ENCODE results near the gene PREX1. TPM values are rescaled to one million over a fixed set of nuclear protein-coding genes. Genes with fewer than 3 reads are reported as not detected.

PREX1 gene
- total and polyA plus RNA-seq, 4 donors = 29.5 to 121 (median 69.3) TPM

DNA sequence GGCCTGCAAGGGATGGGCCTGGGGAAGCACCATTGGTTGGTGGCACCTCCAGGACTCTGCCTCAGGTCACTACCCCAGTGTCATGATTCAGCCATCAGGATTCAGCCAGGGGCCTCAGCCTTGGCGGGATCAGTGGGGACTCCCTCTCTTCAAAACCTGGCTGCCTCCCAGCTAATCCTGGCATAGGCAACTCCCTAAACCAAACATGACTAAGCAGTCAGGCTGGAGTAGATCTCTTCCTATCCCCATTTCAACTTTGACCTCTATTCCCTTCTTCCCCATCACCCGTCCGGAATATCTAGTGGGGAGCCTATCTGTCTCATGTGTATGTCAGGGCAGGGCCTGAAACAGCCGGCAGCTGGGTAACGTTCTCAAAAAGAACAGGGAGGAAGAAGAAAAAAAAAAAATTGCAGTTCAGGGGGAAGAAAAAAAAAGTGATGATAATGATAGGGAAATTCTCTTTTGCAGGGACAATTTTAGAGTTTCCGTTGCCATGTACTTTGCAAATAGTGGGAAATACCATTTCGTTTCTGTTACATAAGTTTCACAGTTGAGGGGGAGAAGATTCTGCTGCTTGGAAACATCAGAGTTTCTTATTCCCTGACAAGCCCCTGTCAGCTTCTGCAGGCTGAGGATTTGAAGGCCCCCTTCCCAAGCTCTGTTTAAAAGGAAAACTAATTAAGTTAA, 4.1 kb upstream of the PREX1 start:
- WGBS, 2 donors = 11 to 18% methylated on average over 7 of the region's 7 CpGs
- no peak for ATAC-seq (ENCODE audit: insufficient read depth, low FRiP score)
- peak in 2 of 3 donors; percentile 47 to 59 for DNase-seq
- Histone ChIP-seq H3K9me3 (ENCODE audit: control insufficient read depth in 4 of 4, insufficient read depth in 3 of 4, low read length in 3 of 4) (no peaks in the 10 kb centered on the region), H3K4me1 (ENCODE audit: control insufficient read depth in 5 of 5, insufficient read depth in 5 of 5, low read length in 5 of 5) (peaks cover 0 to 12% (median 0%) of the 10 kb centered on the region in 5 donors), H3K27ac (ENCODE audit: low read depth in 1 of 2, low read length in 1 of 2) (peak overlapping the region in 1 of 2 donors; percentile 49), H3K9ac (ENCODE audit: insufficient read depth in 1 of 2, low read length in 2 of 2) (no peak overlapping the region), H3K27me3 (ENCODE audit: control insufficient read depth in 3 of 3, insufficient read depth in 3 of 3, low read length in 2 of 3) (peaks cover 0 to 61% (median 12%) of the 10 kb centered on the region in 3 donors), H3K4me3 (no peak overlapping the region), H3K36me3 (ENCODE audit: control insufficient read depth in 4 of 4, insufficient read depth in 4 of 4, low read length in 4 of 4) (no peaks in the 10 kb centered on the region)
- TF ChIP-seq, protein P1, sequence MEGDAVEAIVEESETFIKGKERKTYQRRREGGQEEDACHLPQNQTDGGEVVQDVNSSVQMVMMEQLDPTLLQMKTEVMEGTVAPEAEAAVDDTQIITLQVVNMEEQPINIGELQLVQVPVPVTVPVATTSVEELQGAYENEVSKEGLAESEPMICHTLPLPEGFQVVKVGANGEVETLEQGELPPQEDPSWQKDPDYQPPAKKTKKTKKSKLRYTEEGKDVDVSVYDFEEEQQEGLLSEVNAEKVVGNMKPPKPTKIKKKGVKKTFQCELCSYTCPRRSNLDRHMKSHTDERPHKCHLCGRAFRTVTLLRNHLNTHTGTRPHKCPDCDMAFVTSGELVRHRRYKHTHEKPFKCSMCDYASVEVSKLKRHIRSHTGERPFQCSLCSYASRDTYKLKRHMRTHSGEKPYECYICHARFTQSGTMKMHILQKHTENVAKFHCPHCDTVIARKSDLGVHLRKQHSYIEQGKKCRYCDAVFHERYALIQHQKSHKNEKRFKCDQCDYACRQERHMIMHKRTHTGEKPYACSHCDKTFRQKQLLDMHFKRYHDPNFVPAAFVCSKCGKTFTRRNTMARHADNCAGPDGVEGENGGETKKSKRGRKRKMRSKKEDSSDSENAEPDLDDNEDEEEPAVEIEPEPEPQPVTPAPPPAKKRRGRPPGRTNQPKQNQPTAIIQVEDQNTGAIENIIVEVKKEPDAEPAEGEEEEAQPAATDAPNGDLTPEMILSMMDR (IDR thresholded peaks at IDR 0.05; ENCODE audit: control extremely low read depth, extremely low read depth) = no peak

- Histone ChIP-seq H3K27me3 (ENCODE audit: control insufficient read depth in 3 of 3, insufficient read depth in 3 of 3, low read length in 2 of 3) (peaks cover 0 to 61% (median 10%) of the 10 kb centered on the region in 3 donors), H3K9ac (ENCODE audit: insufficient read depth in 1 of 2, low read length in 2 of 2) (no peak overlapping the region), H3K4me1 (ENCODE audit: control insufficient read depth in 5 of 5, insufficient read depth in 5 of 5, low read length in 5 of 5) (peaks cover 0 to 12% (median 0%) of the 10 kb centered on the region in 5 donors), H3K27ac (ENCODE audit: low read depth in 1 of 2, low read length in 1 of 2) (peak overlapping the region in 1 of 2 donors; percentile 12), H3K9me3 (ENCODE audit: control insufficient read depth in 4 of 4, insufficient read depth in 3 of 4, low read length in 3 of 4) (no peaks in the 10 kb centered on the region), H3K36me3 (ENCODE audit: control insufficient read depth in 4 of 4, insufficient read depth in 4 of 4, low read length in 4 of 4) (no peaks in the 10 kb centered on the region), H3K4me3 (no peak overlapping the region)
- TF ChIP-seq, protein P1 (IDR thresholded peaks at IDR 0.05; ENCODE audit: control extremely low read depth, extremely low read depth) = no peak
- ATAC-seq (ENCODE audit: insufficient read depth, low FRiP score) (no peak), DNase-seq (no peak)
- 95 to 97% methylated on average over 3 of the region's 3 CpGs for WGBS, 2 donors
These were observed 3.1 kb upstream of the PREX1 start for GRCh38 chr20:48830826-48831318.

DNA sequence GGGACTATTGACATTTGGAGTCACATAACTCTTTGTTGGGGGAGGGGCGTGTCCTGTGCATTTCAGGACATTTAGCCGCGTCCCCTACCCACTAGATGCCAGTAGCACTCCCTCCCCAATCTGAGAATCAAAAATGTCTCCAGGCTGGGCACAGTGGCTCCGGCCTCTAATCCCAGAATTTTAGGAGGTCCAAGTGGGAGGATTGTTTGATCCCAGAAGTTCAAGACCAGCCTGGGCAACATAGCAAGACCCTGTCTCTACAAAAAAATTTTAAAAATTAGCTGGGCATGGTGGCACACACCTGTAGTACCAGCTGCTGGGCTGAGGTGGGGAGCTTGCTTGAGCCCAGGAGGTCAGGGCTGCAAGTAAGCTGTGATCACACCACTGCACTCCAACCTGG, 2.1 kb upstream of the PREX1 start:
- peaks cover 0 to 12% (median 0%) of the 10 kb centered on the region in 5 donors for H3K4me1 ChIP-seq (ENCODE audit: control insufficient read depth in 5 of 5, insufficient read depth in 5 of 5, low read length in 5 of 5)
- H3K27ac ChIP-seq (ENCODE audit: low read depth in 1 of 2, low read length in 1 of 2) = no peak overlapping the region
- H3K9me3 ChIP-seq (ENCODE audit: control insufficient read depth in 4 of 4, insufficient read depth in 3 of 4, low read length in 3 of 4) = no peaks in the 10 kb centered on the region
- ATAC-seq (ENCODE audit: insufficient read depth, low FRiP score) (no peak), DNase-seq (no peak)
- no peaks in the 10 kb centered on the region for H3K36me3 ChIP-seq (ENCODE audit: control insufficient read depth in 4 of 4, insufficient read depth in 4 of 4, low read length in 4 of 4)
- TF ChIP-seq, protein P1 (IDR thresholded peaks at IDR 0.05; ENCODE audit: control extremely low read depth, extremely low read depth) = no peak
- H3K9ac ChIP-seq (ENCODE audit: insufficient read depth in 1 of 2, low read length in 2 of 2) = no peak overlapping the region
- peaks cover 0 to 64% (median 10%) of the 10 kb centered on the region in 3 donors for H3K27me3 ChIP-seq (ENCODE audit: control insufficient read depth in 3 of 3, insufficient read depth in 3 of 3, low read length in 2 of 3)
- 84 to 97% methylated on average over 4 of the region's 4 CpGs for WGBS, 2 donors
- H3K4me3 ChIP-seq = no peak overlapping the region

Measured in lung (tissue), 12 donors.